ENCODE data around the gene SLC49A4. TPM values are rescaled to one million over a fixed set of nuclear protein-coding genes. Genes with fewer than 3 reads are reported as not detected.
A peak's percentile ranks its signal among the peaks of the same experiment; 100 is the strongest.

SLC49A4 gene
- total RNA-seq, 1 experiment from 2014 or later, result 10.2 TPM

GRCh38 chr3:122776675-122777468 is 18.0 kb upstream of the SLC49A4 start:
- Histone ChIP-seq H3K27me3 (no peaks in the 10 kb centered on the region), H3K9me3 (no peaks in the 10 kb centered on the region), H3K36me3 (no peaks in the 10 kb centered on the region), H3K4me3 (no peak overlapping the region)
- DNase-seq, result no peak

- Histone ChIP-seq H3K27me3 (no peaks in the 10 kb centered on the region), H3K9me3 (no peaks in the 10 kb centered on the region), H3K36me3 (no peaks in the 10 kb centered on the region), H3K4me3 (no peak overlapping the region)
- no peak for DNase-seq
Observed at GRCh38 chr3:122777563-122777962, 17.3 kb upstream of the SLC49A4 start.

GRCh38 chr3:122782804-122783203 is 12.1 kb upstream of the SLC49A4 start:
- no peak overlapping the region for H3K4me3 ChIP-seq
- no peak for DNase-seq
- no peaks in the 10 kb centered on the region for H3K27me3 ChIP-seq
- H3K36me3 ChIP-seq, result no peaks in the 10 kb centered on the region
- no peaks in the 10 kb centered on the region for H3K9me3 ChIP-seq

GRCh38 chr3:122784436-122784835 is 10.4 kb upstream of the SLC49A4 start:
- no peak for DNase-seq
- H3K9me3 ChIP-seq, result no peaks in the 10 kb centered on the region

GRCh38 chr3:122785231-122785630 is 9.6 kb upstream of the SLC49A4 start:
- Histone ChIP-seq H3K4me3 (no peak overlapping the region), H3K9me3 (no peaks in the 10 kb centered on the region), H3K36me3 (no peaks in the 10 kb centered on the region), H3K27me3 (no peaks in the 10 kb centered on the region)
- DNase-seq, result no peak

More at GRCh38 chr3:122784436-122784835, 10.4 kb upstream of the SLC49A4 start:
- Histone ChIP-seq H3K4me3 (no peak overlapping the region), H3K27me3 (no peaks in the 10 kb centered on the region), H3K36me3 (no peaks in the 10 kb centered on the region)

GRCh38 chr3:122786066-122786465 is 8.8 kb upstream of the SLC49A4 start:
- Histone ChIP-seq H3K4me3 (no peak overlapping the region), H3K27me3 (no peaks in the 10 kb centered on the region), H3K9me3 (no peaks in the 10 kb centered on the region), H3K36me3 (no peaks in the 10 kb centered on the region)
- peak; percentile 10 for DNase-seq

- Histone ChIP-seq H3K36me3 (no peaks in the 10 kb centered on the region), H3K9me3 (no peaks in the 10 kb centered on the region), H3K27me3 (no peaks in the 10 kb centered on the region), H3K4me3 (no peak overlapping the region)
- DNase-seq, result no peak
Observed at GRCh38 chr3:122787872-122788271, 7.0 kb upstream of the SLC49A4 start.

GRCh38 chr3:122789585-122790273 is 5.1 kb upstream of the SLC49A4 start:
- no peaks in the 10 kb centered on the region for H3K9me3 ChIP-seq
- no peak overlapping the region for H3K4me3 ChIP-seq
- no peaks in the 10 kb centered on the region for H3K27me3 ChIP-seq
- no peaks in the 10 kb centered on the region for H3K36me3 ChIP-seq
- no peak for DNase-seq

- no peaks in the 10 kb centered on the region for H3K27me3 ChIP-seq
- peak within 1 kb of the TSS; percentile 84 for H3K4me3 ChIP-seq
- DNase-seq, result peak; percentile 93
- no peaks in the 10 kb centered on the region for H3K36me3 ChIP-seq
- H3K9me3 ChIP-seq, result no peaks in the 10 kb centered on the region
Observed at GRCh38 chr3:122793568-122794416, 1.1 kb upstream of the SLC49A4 start, which contains the start of gene HSPBAP1. Gene HSPBAP1, minus strand, starts transcription at chr3:122793831. Its CDS starts 151 bp downstream, at chr3:122793680.

- H3K27me3 ChIP-seq, result no peaks in the 10 kb centered on the region
- DNase-seq, result no peak
- peak overlapping the region; percentile 84 for H3K4me3 ChIP-seq
- no peaks in the 10 kb centered on the region for H3K9me3 ChIP-seq
- H3K36me3 ChIP-seq, result no peaks in the 10 kb centered on the region
Observed at GRCh38 chr3:122794483-122794778, 438 bp upstream of the SLC49A4 start.

- DNase-seq, result no peak
- Histone ChIP-seq H3K9me3 (no peaks in the 10 kb centered on the region), H3K36me3 (no peaks in the 10 kb centered on the region), H3K27me3 (no peaks in the 10 kb centered on the region), H3K4me3 (peak overlapping the region; percentile 84)
Observed at GRCh38 chr3:122795674-122796195, 866 bp downstream of the SLC49A4 start.

GRCh38 chr3:122797291-122797690 is 2.4 kb downstream of the SLC49A4 start:
- no peaks in the 10 kb centered on the region for H3K9me3 ChIP-seq
- H3K36me3 ChIP-seq, result no peaks in the 10 kb centered on the region
- DNase-seq, result no peak
- no peak overlapping the region for H3K4me3 ChIP-seq
- H3K27me3 ChIP-seq, result no peaks in the 10 kb centered on the region

GRCh38 chr3:122799322-122799721 is 4.5 kb downstream of the SLC49A4 start:
- H3K36me3 ChIP-seq, result no peaks in the 10 kb centered on the region
- DNase-seq, result no peak
- H3K4me3 ChIP-seq, result no peak overlapping the region
- H3K27me3 ChIP-seq, result no peaks in the 10 kb centered on the region
- H3K9me3 ChIP-seq, result no peaks in the 10 kb centered on the region

- Histone ChIP-seq H3K27me3 (no peaks in the 10 kb centered on the region), H3K9me3 (no peaks in the 10 kb centered on the region), H3K4me3 (no peak overlapping the region), H3K36me3 (no peaks in the 10 kb centered on the region)
- no peak for DNase-seq
Observed at GRCh38 chr3:122800031-122800430, 5.2 kb downstream of the SLC49A4 start.

GRCh38 chr3:122800706-122801237 is 5.9 kb downstream of the SLC49A4 start:
- no peak for DNase-seq
- Histone ChIP-seq H3K27me3 (no peaks in the 10 kb centered on the region), H3K9me3 (no peaks in the 10 kb centered on the region), H3K4me3 (no peak overlapping the region), H3K36me3 (no peaks in the 10 kb centered on the region)

GRCh38 chr3:122802323-122802722 is 7.5 kb downstream of the SLC49A4 start:
- no peak for DNase-seq
- H3K9me3 ChIP-seq, result no peaks in the 10 kb centered on the region
- no peak overlapping the region for H3K4me3 ChIP-seq
- no peaks in the 10 kb centered on the region for H3K27me3 ChIP-seq
- no peaks in the 10 kb centered on the region for H3K36me3 ChIP-seq

GRCh38 chr3:122803977-122804376 is 9.1 kb downstream of the SLC49A4 start:
- no peak overlapping the region for H3K4me3 ChIP-seq
- no peak for DNase-seq
- no peaks in the 10 kb centered on the region for H3K27me3 ChIP-seq
- no peaks in the 10 kb centered on the region for H3K9me3 ChIP-seq
- H3K36me3 ChIP-seq, result no peaks in the 10 kb centered on the region

Data from MG63 (cell line).